ENCODE measurements around the gene VTCN1.
"Not testable (repeated sequence)": the region's sequence is repeated elsewhere in the genome, so short reads cannot be mapped to it uniquely, and the experiment has no call there.

VTCN1 gene, protein sequence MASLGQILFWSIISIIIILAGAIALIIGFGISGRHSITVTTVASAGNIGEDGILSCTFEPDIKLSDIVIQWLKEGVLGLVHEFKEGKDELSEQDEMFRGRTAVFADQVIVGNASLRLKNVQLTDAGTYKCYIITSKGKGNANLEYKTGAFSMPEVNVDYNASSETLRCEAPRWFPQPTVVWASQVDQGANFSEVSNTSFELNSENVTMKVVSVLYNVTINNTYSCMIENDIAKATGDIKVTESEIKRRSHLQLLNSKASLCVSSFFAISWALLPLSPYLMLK

DNA sequence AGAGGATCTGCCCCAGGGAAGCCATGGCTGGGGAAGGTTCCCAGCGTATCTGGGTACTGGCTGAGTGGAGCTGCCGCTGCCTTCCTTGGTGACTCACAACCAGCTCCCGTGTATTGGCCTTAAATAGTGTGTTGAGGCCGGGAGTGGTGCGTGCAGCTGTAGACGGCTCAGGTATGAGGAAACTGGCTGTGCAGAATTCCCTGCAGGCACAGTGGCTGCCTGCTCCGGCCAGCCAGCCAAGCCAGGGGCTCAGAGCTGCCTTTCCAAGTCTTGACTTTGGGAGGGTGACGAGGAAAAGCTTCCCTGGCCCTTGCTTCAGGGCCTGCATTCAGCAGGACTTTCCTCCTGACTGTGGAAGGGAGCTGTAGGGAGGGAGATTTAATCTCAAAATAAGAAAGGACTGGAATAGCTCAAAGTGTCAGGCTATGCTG, at the start of gene VTCN1:
Gene VTCN1 (minus strand): TSS at position 97 of the 431 bp plus-strand sequence. CDS start 72 bp downstream, at position 25.
- DNase-seq: no peak

DNA sequence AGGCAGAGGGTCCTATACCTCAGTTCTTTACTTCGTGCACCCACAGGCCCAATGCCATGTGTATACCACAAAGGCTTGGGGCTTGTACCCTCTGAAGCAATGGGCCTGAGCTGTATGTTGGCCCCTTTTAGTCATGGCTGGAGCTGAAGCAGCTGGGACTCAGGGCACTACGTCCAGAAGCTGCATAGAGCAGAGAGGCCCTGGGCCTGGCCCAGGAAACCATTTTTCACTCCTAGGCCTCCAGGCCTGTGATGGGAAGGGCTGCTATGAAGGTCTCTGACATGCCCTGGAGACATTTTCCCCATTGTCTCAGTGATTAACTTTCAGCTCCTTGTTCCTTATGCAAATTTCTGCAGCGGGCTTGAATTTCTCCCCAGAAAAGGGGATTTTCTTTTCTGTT, 48.1 kb upstream of the VTCN1 start:
- no peak for DNase-seq

DNA sequence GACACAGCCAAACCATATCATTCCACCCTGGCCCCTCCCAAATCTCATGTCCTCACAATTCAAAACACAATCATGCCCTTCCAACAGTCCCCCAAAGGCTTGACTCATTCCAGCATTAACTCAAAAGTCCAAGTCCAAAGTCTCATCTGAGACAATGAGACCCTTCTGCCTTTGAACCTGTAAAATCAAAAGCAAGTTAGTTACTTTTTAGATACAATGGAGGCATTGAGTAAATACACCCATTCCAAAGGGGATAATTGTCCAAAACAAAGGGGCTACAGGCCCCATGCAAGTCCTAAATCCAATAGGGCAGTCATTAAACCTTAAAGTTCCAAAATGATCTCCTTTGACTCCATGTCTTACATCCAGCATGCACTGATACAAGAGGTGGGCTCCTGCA, 47.3 kb upstream of the VTCN1 start:
- not testable (repeated sequence) for DNase-seq

DNA sequence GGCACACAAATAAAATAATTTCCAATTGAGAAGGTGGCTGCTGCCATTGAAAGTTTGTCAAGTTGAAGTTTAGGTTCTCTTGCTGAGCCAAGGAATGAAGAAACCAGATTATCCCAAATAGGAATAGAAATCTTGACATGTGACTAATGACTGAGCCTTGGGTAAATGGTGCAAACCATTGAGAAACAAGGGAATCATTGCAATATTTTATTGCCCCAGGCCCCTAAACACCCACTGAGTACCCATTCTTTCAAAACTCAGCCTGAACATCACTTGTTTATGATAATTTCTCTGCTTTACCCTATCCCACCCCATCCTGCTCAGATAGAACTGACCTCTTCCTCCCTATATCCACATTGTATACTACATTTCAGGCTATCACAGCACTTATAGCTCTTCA, 46.6 kb upstream of the VTCN1 start:
- no peak for DNase-seq

DNA sequence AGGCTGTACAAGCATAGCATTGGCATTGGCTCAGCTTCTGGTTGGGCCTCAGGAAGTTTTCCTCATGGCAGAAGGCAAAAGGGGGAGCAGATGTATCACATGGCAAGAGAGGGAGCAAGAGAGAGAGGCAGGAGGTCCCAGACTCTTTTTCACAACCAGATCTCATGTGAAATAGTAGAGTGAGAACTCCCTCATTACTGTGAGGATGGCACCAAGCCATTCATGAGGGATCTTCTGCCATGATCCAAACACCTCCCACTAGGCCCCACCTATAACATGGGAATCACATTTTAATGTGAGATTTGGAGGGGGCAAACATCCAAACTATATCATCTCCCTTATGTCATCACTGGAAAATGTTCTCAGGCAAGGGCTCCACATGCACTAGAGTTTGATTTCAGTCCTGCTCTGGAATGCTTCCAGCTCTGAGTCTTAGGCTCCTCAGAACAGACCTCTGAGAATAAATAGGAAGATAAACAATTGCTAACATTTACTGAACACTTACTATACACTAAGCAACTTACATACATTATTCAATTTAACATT, 39.4 kb upstream of the VTCN1 start:
- DNase-seq: no peak

DNA sequence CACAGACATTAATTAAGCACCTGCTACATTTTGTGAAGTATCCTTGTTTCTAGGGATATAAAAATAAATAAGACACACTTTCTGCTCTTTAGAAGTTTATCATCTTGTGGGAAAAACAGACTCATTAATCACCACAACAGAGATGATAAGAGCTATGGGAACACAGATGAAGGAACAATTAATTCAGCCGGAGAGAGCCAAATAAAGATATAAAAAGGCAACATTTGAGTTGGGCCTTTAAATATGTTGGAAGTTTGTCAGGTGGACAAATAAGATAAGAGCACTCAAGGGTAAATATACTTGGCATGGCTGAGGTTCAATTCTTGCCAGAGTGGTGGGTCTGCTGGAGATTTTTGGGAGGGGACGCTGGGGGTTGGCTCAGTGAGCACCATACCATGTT, 34.2 kb upstream of the VTCN1 start:
- DNase-seq: peak; percentile 34

DNA sequence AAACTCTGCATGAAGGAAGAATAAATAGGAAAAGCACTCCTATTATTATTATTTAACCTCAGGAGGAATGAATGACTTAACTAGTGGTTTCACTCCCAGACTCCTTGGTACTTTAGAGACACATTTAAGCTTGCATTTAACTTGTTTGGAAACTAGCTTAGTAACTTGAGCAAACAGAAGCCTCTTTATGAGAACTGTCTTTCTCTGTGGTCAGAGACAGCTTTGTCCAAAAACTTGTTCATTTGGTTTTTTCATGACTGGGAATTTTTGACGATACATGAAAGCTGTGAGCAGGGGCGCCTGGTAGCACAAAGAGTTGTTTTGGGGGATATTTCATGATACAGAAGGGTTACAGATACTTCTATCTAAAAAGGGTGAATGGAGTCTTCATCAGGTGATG, 33.6 kb upstream of the VTCN1 start:
- DNase-seq: no peak

DNA sequence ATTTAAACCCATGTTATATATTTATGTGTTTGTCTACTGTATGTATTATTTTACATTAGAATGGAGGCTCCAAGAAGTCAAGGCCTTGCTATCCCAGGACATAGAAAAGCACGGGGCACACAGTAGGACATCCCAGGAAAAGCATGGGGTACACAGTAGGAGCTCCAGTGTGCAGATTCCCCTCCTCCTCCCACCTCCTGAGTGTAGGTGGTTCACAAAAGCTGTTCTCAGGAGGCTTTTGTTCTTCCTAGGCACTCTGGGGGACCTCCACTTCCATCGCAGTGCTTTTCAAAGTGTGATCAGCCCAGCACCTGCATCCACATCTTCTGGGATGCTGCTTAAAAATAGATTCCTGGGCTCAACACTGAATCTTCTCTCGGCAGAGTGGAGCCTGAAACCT, 30.8 kb upstream of the VTCN1 start:
- no peak for DNase-seq

DNA sequence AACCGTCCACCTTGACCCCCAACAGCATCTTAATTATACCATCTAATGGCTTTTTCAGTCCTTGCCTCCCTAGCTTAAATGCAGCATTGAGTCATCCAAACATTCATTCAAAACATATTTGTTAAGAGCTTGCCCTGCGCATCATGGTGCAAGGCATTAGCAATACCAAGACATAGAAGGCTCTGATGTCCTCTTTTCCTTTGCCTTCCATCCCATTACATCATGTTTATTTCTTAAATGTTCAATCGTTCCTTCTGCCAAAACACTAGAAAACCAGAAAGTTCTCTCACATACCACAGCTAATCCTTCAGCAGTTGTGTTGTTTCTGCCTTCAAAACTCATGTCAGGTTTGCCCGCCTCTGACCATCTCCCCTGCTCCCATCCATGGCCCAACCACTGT, 29.8 kb upstream of the VTCN1 start:
- DNase-seq: no peak

DNA sequence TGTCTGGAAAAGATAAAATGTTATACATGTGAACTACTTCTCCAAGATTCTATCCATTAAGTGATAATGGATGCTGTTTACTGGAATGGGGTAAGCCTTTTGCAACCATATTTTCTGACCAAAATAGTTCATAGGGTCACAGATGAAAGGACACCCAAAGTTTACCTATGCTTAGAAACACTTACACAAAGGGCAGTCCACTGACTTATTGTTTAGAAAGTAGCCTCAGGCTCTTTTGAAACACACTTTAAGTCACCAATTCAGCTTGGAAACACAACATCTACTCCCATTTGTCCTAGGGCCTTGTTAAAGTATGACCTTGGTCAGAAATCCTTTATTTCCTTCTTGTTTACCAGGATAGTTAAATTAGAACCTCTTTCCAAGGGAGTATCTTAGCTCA, 28.7 kb upstream of the VTCN1 start:
- DNase-seq: no peak

DNA sequence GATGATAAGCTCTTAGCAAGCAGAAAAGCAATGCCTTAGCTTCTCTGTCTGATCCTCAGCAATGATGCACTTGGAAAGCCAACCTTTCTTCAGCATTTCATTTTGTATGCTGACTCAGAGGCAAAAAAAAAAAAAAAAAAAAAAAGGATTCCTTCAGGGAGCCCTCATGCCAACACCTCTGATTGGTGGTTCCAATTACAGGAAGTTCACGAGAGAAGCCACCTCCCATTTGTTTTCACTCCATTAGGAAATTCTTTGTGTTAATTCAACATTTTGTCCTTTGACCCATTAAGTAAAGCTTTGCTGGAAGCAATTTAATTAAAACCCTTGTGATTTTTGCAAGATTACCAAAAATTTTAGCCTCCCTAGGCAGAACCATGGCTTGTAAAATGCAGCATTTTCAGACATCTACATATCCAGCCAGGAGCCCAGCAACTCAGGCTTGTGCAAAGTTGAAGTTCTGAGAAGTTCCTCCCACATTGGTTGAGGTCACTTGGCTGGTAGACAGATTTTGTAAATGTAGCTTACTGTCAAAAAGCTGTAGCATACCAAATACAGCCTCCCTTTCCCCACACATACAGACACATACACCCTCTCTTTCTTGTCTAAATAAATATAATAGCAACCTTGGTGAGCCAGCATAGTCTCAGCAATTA, 27.1 kb upstream of the VTCN1 start:
- no peak for DNase-seq

DNA sequence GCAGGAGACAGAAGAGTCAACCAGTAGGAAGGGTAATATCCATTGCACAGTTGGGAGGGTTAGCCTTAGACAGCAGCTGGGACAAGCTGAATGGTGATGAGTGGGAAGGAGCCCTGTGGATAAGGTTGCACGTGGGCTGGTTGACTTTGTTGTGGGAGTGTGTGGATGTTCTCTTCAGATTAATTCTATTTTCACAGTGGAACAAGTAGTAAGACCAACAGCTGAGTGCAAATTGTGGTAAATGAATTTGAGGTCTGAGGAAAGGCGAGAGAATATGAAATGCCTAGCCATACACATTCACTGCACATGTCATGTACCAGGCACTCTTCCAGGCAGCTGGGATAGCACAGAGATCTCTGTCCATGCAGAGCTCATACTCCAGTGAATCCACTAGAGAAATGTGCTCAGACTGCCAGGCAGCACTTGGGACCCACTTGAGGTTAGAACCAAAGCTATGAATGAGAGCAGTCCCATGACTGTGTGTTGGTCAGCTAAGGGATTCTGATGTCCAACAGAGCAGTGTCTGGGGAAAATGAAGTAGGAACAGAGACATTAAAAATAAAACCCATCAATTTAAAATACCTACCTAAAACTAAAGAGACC, 25.2 kb upstream of the VTCN1 start:
- DNase-seq: no peak

DNA sequence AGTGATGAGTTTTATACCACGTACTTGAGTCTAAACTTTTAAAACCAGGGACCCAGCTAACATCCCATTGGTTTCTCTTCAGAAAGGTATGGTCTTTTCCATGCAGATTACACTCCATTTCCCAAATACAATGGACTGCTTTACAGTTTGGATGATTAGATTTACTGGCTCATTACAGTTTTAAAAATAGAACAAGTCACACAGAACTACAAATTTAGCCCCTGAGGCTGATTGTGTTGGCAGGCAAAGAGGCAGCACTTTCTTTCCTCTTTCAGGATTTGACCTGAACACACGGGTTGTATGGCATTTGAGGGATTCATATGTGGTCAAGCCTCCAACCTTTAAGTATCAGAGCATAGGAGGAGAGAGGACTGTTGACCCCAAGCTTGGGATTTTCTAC, 21.8 kb upstream of the VTCN1 start:
- no peak for DNase-seq

DNA sequence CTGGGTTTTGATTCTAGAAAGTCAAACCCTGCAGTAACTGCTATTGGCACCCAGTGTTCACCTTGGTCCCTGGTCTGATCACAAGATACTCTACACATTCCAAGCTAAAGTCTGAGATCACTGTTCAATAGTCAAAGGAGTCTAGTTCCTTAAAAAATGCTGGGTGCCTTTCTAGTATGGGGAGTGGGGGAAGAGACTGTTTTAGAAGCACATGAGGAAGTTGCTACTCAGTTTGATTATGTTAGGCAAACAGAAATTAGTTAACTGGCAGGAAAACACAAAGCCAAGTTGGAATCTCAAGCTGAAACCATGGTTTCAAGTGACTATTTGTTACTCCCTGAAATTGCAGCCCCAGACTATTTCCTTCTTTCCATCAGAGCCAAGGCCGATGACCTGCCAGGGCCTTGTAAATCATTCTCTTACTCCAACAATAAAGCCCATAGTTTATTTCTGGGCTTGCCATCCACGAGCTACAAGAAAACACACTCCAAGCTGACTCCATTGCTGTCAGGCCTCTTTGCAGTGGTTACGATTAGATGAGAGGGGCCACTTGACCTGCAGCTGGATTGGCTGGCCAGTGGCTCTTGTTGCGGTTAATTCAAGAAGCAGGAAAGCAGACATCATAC, 21.1 kb upstream of the VTCN1 start:
- DNase-seq: no peak

DNA sequence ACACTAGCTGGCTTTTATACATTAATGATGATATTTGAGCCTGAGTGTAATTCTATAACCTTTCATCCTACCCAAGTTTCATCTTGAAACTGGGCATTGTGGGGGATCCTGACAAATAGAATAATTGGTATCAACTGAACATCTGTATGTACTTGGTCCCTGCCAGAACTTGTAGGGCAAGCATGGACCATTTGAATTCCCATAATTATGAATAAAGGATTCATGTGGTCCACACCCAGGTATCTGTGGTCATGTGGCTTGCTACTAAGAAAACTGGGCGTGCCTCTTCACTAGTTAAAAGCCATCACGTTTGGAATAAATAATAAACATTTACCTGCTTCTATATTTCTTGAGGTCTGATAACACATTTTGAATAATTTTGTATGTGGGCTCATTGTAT, 20.6 kb upstream of the VTCN1 start:
- no peak for DNase-seq

DNA sequence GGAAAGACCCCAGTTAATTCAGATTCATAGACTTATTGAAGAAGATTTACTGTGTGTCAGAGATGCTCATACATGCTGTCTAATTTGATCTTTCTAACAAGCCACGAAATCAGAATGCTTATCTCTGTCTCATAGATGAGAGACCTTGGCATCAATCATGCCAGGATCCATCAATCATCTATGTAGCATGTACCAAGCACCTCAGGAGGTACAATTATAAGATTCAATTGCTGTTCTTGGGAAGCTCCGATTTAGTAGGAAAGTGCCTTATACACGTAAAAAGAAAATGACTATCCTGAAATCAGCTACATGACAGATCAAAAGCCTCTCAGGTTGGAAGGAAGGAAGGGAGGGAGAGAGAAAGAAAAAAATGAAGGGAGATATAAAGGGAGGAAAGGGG, 18.5 kb upstream of the VTCN1 start:
- DNase-seq: no peak

DNA sequence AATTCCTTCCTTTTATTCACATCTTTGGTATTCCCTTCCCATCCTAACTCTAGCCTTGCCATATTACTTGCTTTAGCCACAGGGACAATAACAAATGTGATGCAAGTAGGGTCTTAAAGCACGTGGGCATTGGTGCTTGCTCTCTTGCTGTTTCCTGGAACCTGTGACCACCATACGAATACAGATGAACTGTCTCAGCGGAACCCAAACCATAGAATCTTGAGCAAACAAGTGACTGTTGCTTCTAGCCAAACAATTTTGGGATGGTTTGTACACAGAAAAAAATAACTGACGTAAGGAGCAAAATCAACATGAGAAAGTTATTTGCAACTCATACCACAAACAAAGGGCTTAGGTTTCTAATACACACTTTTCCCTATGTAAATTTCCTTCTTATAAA, 15.2 kb upstream of the VTCN1 start:
- DNase-seq: no peak

DNA sequence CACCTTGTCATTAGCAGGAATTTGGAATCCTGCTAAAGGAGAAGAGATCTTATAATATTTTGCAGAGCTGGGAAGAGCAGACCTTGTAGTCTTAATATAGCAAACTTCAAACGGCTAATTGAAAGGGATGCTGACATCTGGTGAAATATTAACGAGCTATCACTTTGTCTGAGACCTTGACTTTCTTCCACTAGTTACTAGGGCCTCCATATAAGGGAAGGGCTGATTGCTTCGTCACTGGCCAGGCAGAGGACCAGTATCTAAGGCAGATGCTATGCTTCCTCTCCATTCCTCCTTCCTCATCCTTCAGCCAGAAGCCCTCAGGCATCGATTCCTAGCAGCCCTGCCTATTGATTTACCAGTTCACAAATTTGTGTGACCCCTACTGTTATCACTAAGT, 6.0 kb upstream of the VTCN1 start:
- DNase-seq: no peak

DNA sequence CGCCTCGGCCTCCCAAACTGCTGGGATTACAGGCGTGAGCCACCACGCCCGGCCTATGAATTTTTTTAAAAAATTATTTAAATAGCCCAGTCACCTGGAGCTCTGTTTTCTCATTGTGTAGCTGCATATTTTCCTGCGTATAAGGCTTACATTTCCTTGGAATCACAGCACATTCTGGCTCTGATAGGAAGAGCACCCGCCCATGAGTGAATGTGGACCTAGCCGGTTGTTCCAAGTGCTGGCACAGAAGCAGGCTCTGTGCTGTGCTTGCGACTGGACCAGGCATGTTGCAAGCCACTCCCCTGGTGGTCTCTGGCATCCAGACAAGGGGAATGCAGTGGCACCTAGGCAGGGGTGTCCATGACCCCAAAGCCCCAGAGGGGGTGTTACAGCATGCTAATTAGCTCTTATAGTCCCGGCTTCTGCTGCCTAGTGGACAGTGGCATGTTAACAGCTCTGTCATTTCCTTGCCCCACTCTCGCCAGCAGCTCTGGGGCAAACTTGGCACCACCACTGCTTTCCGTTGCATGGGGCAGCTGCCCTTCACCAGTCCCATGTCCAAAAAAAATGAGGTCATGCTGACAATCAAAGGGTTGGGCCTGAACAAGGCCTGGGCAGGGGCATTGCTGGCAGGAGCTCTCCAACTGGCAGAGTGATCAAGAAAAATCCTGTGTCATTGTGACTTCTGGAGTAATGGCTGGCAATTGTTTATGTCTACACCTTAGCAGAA, 5.2 kb upstream of the VTCN1 start:
- no peak for DNase-seq

DNA sequence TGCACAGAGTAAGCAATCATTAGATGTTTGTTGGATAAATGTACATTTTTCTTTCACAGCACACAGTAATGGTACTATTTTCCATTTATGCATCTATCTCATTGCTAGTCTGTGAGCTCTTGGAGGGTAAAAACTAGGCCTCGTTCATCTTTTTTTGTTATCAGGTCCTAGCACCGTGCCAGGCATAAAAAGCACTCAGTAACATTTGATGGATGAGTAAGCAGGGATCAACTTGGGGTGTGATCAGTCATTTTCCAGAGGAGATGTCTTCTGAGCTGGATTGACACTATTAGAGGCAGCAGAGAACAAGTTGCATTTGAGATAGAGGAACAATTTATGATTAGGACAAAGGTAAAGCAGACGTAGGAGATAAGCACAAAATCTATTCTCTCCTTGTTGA, 4.3 kb upstream of the VTCN1 start:
- DNase-seq: no peak

DNA sequence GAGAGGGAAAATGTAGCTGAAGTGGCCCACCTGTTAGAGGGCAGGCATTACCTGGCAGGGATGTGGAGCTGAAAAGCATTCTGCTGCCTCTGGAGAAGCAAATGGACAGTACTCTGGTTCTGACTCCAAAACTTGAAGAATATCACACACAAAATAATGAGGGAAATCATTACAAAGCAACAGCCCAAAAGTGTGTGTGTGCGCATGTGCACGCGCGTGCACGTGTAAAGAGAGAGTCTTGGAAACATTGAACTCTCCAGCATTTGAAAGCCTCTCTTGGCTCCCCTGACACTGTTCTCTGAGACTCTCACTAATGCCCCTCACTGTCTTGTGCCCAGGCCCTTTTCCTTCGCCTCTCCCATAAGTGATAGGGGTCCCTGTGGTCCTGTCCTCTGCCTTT, 2.3 kb upstream of the VTCN1 start:
- no peak for DNase-seq

DNA sequence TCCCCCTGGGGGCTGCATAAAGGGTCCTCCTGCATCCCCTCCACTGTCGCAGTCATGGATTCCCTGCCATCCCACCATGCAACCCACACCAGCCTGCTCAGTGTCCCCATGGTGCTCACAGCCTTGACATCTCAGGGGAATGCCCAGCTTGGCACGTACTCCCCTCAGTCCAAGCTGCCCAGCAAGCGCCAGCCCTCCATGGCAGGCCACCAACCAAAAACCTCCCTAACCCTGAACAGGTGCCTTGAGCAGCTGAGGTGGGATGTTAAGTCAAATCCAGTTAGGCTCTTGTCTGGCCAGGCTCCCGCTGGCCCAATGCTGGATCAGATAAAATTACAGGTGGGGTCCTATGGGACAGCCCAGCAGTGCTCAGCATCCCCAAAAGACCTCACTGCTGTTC, 341 bp downstream of the VTCN1 start:
- no peak for DNase-seq

DNA sequence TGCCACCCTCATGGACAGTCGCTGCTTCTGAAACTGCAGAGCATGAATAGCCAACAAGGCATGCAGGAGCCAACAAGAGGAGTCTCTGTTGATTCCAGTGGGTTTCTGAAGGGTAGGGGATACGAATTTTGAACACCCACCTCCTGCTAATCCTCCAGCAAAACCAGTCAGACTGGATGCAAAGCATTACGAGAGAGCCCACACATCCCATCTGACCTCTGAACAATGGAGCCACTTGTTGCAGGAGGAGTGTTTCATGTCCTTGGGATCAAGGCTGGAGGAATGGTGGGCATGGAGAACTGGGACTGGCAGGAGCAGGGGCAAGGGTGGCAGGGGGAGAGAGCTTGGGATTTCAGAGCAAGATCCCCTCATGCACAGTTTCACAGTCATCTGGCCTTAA, 1.6 kb downstream of the VTCN1 start:
- no peak for DNase-seq

Data from NCI-H1092 treated with DMSO at 0.1 percent for 48 hours (cell line).